Mammary epithelial cell (primary cell): ENCODE measurements around the gene PLEKHF1.

Source experiments
- EZH2 ChIP-seq: IDR thresholded peaks from 2 replicates; pipeline ENCODE4 v1.6.1; 2012; ENCODE audit warnings: low read length, inconsistent platforms, borderline replicate concordance
- TF ChIP-seq, protein P1 (sequence below), 2 donors: IDR thresholded peaks in 1 of 2; conservative IDR thresholded peaks in 1 of 2; 2 replicates each; pipeline ENCODE4 v1.5.1; 2011 to 2012; ENCODE audit warnings: inconsistent platforms in 2 of 2, low read length in 2 of 2, mild to moderate bottlenecking in 2 of 2, control low read depth in 1 of 2, low read depth in 1 of 2; ENCODE audit not compliant: insufficient read depth in 1 of 2; ENCODE audit errors: extremely low read depth in 1 of 2

GRCh38 chr19:29717051-29717450, 51.8 kb downstream of the PLEKHF1 start:
- TF ChIP-seq EZH2 = no peak
- TF ChIP-seq, protein P1, sequence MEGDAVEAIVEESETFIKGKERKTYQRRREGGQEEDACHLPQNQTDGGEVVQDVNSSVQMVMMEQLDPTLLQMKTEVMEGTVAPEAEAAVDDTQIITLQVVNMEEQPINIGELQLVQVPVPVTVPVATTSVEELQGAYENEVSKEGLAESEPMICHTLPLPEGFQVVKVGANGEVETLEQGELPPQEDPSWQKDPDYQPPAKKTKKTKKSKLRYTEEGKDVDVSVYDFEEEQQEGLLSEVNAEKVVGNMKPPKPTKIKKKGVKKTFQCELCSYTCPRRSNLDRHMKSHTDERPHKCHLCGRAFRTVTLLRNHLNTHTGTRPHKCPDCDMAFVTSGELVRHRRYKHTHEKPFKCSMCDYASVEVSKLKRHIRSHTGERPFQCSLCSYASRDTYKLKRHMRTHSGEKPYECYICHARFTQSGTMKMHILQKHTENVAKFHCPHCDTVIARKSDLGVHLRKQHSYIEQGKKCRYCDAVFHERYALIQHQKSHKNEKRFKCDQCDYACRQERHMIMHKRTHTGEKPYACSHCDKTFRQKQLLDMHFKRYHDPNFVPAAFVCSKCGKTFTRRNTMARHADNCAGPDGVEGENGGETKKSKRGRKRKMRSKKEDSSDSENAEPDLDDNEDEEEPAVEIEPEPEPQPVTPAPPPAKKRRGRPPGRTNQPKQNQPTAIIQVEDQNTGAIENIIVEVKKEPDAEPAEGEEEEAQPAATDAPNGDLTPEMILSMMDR (conservative IDR thresholded peaks at IDR 0.05 in 1 of 2, IDR thresholded peaks at IDR 0.05 in 1 of 2; ENCODE audit: extremely low read depth in 1 of 2, insufficient read depth in 1 of 2, low read depth in 1 of 2, low read length in 2 of 2) = no peak
